ENCODE data around the gene CST6.
A peak's percentile ranks its signal among the peaks of the same experiment; 100 is the strongest.
"Not testable (repeated sequence)": the region's sequence is repeated elsewhere in the genome, so short reads cannot be mapped to it uniquely, and the experiment has no call there.

The CST6 gene

DNA sequence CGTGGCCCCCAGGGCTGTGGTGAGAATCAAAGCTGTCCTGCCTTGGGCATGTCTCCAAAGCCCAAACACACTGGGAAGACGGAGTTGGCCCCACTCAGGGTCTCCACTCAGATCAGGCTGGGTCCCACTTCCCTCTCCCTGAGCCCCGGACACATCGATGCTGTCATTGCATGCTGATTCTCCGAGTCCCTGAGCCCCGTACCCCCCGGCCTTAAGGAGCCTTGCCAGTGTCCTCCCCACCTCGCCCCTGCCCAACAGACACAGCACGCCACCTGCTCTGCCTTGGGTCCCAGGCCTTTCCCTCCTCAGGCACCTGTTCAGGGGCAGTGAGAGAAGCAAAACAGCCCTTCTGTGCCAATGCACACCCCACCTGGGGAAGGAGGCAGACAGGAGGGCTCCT, 24.5 kb upstream of the CST6 start:
- no peak for DNase-seq

DNA sequence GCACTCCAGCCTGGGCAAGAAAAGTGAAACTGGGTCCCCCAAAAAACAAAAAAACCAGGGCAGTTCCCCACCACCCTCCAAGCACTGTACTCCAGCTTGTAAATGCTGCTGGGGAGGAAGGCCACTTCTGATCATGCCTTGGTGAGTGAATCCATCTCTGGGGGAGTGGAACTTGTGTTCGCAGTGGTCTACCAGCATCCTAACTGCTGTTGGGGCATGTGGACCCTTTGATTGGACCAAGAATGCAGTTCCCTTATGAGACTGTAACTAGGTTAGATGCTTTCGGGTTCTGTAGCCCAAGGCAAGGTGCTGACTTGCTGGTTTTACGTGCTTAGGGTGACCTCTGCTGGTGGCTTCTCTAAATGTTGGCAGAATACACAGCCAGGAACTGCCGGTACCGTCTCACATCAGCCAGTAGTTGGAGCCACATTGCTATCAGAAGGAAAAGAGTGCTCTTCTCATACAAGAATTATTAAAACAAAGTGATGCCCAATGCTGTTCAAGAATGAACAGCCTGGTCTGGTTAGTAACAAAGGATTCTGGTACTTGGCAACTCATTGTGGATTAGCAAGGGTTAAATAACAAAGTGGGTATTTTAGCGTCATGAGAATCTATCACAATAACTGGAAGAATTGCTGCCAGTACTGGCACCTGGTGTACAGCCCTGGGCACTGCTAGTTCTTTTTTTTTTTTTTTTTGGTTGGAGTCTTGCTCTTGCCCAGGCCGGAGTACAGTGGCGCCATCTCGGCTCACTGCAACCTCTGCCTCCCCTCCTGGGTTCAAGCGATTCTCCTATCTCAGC, 22.8 kb upstream of the CST6 start:
- DNase-seq = peak; percentile 98

DNA sequence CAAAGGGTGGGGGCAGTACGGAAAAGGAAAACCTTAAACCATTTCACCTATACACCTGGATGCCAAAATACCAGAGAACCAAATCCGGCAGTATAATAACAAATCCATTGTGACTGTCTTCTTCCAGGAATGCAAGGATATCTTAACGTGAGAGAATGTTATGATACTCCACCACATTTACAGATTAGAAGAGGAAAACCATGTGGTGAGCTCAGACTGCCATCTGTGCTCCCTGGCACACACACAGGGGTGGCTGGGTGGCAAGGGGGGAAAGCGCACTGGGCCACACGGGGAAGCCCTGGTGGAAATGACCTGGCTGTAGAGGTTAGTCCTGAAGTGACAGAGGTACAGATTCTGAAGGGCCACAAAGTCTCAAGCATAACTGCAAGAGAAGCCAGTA, 19.8 kb upstream of the CST6 start:
- no peak for DNase-seq

DNA sequence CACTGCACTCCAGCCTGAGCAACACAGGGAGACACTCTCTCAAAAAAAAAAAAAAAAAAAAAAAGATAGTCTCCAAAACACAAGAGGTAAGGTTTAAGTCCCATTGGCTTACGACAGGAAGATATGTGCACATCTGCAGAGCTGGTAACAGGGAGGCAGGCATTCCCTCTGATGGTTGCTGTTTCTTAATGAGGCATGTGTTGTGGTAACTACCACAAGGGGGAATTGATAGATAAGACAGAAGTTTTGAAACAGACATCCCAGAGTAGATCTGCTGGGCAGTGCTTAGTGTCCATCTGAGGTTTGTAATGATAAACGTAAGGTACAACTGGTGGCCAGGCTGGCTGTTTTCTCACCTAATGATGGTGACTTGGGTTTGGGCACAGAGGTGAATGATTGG, 14.5 kb upstream of the CST6 start:
- DNase-seq = peak; percentile 86

DNA sequence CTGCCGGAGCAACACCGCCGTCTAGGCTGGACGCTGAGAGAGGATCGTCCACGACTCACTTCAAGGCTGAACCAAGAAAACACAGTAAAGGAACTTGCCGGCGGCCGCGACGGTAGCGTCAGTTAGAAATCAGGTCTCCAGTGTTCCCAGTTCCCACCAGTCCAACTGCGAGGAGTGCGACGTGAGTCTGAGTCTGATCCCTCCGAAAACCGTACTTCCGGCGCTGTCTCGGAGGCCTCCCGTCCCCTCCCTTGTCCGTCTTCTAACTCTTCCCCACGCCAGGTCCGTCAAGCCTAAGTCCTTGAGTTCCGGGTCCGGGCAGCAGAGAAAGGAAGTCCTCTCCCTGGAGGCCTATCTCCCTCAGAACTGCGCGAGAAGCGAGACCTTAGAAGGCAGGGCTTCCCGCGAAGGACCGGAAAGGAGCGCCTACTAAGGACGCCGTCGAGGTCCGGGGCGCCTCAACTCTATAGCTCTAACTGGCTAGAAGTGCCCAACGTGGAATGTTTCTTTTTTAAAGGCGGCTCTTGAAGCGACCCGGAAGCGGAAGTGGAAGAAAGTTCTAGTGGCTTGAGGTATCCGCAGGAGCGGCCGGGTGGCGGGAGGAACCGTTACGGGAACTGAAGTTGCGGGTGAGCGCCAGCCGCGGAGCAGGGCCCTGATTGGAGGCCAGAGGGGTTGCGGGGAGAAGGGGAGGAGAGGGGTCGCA, 9.7 kb upstream of the CST6 start, which contains the start of the genes BANF1 and EIF1AD:
TSS of gene BANF1 (plus strand) at position 562 of the 706 bp plus-strand sequence. CDS start 748 bp downstream, outside the sequence.
TSS of gene EIF1AD (minus strand) at position 216 of the 706 bp plus-strand sequence. CDS start 1,768 bp downstream, outside the sequence.
- peak; percentile 99 for DNase-seq

DNA sequence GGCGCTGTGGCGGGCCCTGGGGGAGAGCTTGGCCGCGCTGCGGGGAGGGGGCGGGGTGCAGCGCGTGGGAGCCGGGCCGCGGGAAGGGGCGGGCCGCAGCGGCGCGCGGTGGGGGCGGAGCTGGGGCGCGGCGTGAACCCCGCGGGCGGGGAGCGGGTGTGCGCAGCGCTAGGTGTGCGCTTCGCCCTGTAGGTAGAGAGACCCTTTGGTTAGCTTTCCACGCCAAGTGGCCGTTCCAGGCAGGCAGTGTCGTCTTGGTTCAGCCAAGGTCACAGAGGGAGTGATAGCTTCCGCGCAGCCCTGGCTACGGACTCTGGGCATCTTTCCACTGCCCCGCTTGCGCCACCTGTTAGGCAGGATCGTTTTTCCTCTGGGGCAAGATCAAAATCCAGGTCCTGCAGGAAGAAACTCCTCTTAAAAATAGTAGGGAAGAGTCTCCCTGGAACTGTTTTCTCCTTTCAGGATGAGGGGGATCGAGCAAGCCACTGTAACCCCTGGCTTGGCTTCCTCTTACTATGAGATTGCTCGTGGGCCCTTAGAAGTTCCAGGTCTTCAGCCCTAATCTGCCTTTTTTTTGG, 9.1 kb upstream of the CST6 start:
- DNase-seq = peak; percentile 56

DNA sequence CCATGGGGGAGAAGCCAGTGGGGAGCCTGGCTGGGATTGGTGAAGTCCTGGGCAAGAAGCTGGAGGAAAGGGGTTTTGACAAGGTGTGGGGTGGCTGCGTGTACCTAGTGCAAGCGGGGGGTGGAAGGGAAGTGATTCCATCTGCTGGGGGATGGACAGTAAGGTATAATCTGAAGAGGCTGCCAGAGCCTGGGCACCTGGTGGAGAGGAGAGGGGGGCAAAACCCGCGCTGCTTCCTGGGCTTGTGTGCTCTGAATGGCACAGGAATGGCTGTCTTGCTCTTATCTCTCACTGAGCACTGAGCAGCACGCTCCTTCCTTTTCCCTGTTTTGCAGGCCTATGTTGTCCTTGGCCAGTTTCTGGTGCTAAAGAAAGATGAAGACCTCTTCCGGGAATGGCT, 8.5 kb upstream of the CST6 start:
- DNase-seq = peak; percentile 35

DNA sequence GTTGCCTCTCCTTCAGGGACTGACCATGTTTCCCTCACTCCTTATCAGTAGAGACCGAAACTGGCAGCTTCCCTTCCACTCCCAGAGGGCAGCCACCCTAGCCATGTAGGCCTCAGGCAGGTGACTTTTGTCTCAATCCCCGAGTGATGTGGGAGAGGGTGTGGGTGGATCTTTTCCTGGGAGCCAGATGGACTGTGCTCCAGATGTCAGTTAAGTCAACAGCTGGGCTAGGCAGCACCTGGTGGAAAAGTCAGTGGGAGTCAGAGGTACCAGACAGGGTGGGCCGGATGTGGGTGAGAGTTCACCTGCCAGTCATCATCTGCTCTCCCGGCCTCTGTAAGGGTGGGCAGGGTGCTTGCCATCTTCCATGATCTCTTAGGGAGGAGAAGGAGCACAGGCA, 7.6 kb upstream of the CST6 start:
- no peak for DNase-seq

DNA sequence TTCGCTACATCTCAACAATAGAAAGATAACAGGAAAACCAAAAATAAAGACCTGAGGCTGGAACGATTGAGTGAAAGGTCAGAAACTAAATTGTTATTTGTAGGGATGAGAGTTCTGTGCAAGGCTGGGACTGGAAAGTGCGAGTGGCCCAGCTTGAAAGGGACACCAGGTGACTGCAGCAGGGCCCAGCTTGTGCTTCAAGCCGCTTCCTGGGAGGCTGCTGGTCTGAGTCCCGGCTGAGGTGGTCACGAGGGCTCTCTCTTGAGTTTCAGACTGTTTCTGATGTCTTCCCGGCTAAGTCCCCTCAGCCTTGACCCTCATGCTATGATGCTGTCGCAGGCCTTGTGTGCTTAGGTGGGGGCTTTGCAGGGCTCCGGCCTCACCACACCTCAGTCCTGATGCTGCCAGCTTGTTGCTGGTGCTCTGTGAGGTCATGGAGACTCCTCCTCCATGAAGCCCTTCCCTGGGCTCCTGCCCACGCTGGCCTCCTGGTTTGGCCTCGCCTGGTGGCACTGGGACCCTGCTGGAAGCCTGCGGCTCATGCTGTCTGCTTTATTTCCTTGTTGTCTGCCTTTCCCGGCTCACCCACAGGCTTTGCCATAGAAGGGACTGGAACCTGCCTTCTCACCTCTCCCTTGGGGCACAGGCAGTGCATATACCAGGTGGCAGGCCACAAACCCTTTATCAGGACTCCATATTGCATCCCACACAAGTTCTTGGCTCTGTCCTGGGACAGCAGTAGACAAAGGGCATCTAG, 5.5 kb upstream of the CST6 start:
- DNase-seq = peak; percentile 5

DNA sequence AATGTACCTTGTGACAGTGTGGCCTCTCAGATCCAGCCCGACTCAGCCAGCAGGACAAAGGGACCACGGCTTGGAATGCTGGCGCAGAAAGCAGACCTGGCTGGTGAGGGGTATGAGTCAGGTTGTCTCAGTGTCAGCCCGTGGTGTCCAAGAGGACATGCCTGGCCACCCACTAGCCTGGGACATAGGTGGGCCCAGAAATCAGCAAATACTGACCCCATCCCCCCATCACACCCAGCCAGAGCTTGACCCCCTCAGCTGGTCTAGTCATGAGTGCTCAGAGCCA, 5.0 kb upstream of the CST6 start:
- DNase-seq = no peak

DNA sequence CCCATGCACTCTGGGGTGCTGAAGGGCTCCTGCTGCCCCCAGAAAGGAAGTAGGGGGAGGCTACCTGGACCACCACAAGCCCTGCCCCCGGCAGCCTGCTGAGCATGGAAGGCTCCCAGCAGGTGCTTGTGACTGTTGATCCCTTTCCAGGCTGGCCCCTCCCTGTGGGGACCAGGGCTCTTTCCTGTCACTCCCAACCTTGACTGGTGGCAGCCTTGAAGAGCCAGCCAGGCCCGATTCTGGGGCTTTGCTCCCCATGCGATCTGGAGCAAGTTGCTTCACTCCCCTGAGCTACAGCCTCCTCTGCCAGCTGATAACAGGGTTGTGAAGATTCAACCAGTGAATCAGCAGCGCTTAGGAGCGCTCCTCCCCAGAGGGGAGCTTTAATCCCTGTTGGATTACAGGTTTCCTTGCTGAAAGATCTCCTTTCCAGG, 4.6 kb upstream of the CST6 start:
- DNase-seq = peak; percentile 35

DNA sequence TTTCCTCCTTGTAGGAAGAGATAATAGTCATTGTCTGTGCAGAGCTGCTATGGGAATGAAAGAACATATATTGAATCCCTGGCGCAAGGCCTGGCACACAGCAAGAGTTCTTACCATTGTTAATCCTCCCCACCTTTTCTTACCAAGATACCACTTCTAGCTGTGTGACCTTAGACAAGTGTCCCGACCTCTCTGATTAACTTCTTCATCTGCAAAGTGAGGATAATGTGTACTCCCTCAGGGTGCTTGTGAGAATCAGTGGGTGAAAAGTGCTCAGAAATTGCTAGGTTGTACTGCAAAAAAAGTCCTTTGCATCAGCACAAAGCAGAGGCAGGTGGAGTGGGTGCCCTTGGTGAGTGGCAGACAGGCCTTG, 3.7 kb upstream of the CST6 start:
- peak; percentile 2 for DNase-seq

DNA sequence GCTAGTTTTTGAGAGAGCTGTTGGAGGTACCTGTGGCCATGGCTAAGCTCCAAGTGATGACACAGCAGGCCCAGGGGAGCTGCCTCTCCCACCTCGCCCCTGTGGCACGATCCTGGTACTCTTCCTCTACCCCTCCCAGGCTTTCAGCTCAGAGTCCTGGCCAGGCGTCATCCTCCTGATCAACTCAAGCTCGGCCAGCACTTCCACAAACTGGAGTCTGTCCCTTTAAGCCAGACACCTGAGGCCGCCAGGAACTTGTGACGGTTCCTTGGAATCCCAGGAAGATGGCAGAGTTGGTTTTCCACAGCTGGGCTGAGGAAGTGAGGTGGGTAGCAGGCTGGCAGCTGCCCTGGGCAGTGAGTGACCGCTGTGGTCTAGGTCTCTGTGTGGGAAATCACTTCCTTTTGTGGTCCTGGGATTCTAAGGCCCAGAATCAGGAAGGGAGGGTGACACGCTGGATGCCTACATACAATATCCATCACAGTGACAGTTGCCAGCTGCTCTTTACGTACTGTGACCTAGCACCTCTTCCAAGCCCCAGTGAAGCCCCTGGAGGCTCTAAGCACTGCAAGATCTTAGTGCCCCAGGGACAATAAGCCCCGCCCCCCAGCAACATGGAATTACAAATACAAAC, 3.2 kb upstream of the CST6 start:
- DNase-seq = peak; percentile 10

DNA sequence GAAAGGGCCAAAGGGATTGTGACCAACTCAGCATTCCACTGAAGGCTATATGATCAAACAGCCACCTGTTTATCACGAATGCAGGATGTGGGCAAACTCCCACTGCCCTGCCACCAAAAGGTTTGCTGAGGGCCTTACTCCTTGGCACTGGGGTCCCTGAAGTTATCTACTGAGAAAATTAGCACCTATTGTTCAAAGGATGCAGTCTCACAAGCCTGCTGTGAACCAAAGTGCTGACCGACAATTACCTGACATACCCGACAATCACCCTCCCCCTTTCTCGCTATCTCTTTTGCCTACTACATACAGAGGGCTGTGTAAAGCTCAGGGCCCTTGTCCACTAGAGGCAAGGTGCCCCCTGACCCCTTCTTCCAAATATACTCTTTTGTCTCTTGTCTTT, 1.8 kb upstream of the CST6 start:
- DNase-seq = not testable (repeated sequence)

DNA sequence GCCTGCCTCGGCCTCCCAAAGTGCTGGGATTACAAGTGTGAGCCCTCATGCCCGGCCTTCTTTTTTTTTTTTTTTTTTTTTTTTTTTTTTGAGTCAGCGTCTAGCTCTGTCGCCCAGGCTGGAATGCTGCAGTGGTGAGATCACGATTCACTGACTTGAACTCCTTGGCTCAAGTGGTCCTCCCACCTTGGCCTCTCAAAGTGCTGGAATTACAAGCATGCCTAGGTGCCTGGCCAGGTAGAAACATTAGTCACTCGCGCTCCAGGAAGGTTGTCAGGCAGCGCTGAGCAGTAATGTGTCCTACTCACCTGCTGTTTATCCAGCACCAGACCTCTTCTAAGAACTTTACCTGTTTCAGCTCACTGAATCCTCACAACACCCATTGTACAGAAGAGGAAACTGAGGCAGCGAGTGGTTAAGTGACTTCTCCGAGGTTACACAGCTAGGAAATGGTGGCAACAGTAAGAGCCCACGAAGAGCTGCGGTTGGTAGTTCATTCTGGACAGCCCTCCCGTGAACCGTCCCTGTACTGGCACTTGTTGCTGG, 496 bp upstream of the CST6 start:
- peak; percentile 19 for DNase-seq

DNA sequence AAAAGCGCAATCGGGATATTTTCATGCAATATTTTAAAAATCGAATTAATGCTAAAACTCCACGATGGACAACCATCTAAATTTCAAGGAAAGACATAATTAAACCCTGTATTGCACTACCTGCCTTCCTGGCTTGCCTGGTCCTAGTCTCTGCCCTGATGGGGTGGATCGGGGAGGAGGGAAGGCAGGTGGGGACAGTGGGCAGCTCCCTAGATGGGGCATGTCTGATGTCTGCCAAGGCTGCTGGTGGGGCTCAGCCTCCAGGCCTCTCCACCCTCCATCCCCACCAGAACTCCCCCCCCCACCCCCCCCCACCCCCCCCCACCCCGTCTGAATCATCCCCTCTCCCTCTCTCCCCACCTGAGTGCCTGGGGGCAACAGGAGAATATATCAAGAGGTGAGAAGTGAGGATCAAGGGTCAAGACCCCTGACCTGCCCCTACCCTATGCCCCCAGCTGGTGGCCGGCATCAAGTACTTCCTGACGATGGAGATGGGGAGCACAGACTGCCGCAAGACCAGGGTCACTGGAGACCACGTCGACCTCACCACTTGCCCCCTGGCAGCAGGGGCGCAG, 650 bp downstream of the CST6 start:
- peak; percentile 1 for DNase-seq

DNA sequence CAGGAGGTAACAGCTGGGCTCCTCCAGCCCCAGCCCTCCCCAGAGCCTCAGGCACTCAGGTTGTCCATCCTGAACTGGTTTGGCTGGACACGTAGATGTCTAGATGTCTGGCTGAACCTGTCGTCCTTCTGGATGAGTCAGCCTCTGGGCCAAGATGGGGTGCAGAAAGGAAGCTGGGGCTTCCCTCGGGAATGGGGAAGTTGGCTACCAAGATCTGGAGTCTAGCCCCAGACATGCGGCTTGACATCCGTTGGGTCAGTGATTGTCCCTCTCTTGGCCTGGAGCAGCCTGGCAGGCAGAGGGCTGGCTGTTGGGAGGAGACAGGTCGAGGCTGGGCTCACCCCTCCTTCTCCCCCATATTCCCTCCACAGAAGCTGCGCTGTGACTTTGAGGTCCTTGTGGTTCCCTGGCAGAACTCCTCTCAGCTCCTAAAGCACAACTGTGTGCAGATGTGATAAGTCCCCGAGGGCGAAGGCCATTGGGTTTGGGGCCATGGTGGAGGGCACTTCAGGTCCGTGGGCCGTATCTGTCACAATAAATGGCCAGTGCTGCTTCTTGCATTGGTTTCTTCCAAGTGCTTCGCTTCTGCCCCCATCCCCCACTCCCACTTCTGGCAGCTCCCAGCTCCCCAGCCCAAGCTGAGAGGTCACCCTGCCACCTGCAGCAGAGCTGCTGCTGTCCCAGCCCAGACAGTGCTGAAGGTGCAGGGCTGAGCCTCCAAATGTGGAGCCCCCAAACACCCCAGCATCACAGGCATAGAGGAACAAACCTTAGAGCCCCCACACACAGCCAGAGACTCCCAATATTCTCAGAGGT, 1.3 kb downstream of the CST6 start:
- DNase-seq = peak; percentile 64

DNA sequence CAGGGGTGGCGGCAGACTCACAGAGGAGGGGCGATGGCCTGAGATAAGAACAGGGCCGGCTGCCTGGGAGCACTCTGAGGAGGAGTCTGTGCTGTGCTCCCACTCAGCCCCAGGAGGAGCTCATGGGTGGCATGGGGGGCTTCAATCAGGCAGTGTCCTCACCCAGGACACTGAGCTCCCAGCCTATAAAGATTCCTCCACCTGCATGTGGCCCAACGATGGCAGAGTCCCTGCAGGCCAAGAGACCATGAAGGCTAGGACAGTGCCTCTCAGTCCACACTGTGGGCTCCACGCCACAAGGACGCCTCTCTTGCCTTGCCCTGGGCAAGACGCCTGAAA, 1.9 kb downstream of the CST6 start:
- no peak for DNase-seq

DNA sequence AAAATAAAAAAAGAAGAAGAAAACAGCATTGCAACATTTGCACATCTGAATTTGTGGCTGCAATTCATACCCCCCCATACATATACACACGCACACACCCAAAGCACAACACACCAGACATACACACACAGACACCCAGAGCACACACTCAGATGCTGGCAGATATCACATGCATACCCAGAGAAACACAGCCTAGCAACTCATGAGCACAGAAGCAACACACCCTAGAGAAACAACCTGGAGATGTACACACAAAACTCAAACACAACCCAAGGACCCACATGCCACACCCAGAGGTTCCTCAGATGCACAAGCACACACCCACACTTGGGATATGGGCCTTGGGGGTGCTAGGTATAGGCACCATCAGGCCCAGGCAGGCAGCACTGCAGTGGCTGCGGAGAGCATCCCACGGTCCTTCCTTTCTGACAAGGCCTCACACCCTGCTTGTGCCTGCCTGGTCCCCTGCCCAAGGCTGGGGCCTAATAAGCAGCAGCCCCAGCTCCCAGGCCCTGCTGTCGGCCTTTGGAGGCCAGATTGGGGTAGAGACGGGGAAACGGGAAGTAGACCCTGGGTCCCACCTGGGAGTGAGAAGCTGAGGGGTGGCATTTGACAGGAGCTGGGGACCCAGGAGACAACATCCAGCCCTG, 3.1 kb downstream of the CST6 start:
- DNase-seq = no peak

DNA sequence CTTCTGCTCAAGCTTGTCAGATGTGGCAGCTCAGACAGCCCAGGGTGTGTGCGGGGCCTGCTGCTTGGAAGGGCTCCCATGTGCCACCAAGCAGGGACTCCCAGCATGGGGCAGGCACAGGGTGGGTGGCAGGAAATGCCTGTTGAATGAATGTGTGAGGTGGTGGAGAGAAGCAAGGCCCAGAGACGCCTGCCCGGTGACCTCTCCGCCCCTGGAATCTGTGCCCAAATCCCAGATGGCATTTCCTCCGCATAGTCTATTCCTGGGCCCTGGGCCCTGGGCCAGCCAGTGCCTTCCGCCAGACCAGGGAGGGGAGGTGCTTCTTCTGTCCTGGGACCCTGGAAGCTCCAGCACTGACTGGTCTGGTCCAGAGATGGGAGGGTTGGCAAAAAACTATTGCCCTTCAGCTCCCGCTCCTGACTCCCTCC, 3.7 kb downstream of the CST6 start:
- DNase-seq = no peak

Measured in hematopoietic multipotent progenitor cell treated with erythropoietin and hydrocortisone succinate and interleukin-3 and kit ligand, for 6 days (in vitro differentiated cells).